T-helper 22 cell (primary cell): ENCODE measurements around the gene TRIM28.
"Not testable (repeated sequence)": the region's sequence is repeated elsewhere in the genome, so short reads cannot be mapped to it uniquely, and the experiment has no call there.

Experiments used
- DNase-seq: peaks from one replicate; pipeline ENCODE4 v3.0.0-alpha.2; 2020; ENCODE audit warnings: low read depth

TRIM28 gene

GRCh38 chr19:58561373-58562121, 17.7 kb downstream of the TRIM28 start:
- DNase-seq = no peak

GRCh38 chr19:58562122-58563033, 18.5 kb downstream of the TRIM28 start:
- no peak for DNase-seq

GRCh38 chr19:58563034-58563573, 19.2 kb downstream of the TRIM28 start:
- DNase-seq = no peak

GRCh38 chr19:58563823-58564222, 20.0 kb downstream of the TRIM28 start:
- no peak for DNase-seq

GRCh38 chr19:58566989-58567388, 23.1 kb downstream of the TRIM28 start:
- DNase-seq = no peak

- no peak for DNase-seq
Measured at GRCh38 chr19:58568453-58569130, 24.7 kb downstream of the TRIM28 start.

GRCh38 chr19:58569191-58569942, 25.5 kb downstream of the TRIM28 start:
- DNase-seq = no peak

- DNase-seq = no peak
Measured at GRCh38 chr19:58569943-58570670, 26.2 kb downstream of the TRIM28 start.

GRCh38 chr19:58570770-58571574, 27.1 kb downstream of the TRIM28 start:
- DNase-seq = no peak

GRCh38 chr19:58571575-58571947, 27.7 kb downstream of the TRIM28 start:
- DNase-seq = no peak

- DNase-seq = no peak
Measured at GRCh38 chr19:58572026-58572817, 28.4 kb downstream of the TRIM28 start.

- DNase-seq = peak; percentile 100
Measured at GRCh38 chr19:58572818-58573657, 29.2 kb downstream of the TRIM28 start, which contains the start of gene MZF1. Gene MZF1, minus strand, starts transcription at chr19:58573335. Its CDS starts 1,946 bp downstream, at chr19:58571389.

GRCh38 chr19:58573658-58574164, 29.8 kb downstream of the TRIM28 start:
- no peak for DNase-seq

GRCh38 chr19:58575183-58576041, 31.5 kb downstream of the TRIM28 start:
- peak; percentile 59 for DNase-seq

GRCh38 chr19:58577581-58577980, 33.7 kb downstream of the TRIM28 start:
- not testable (repeated sequence) for DNase-seq

GRCh38 chr19:58578012-58578925, 34.4 kb downstream of the TRIM28 start:
- DNase-seq = no peak
